HUES48 (cell line): Measurements from ENCODE around the gene SSNA1.

Source experiments
- H3K27ac ChIP-seq: one replicate; pipeline ENCODE4 v1.7.0; 2013; ENCODE audit warnings: low read depth, low read length, inconsistent platforms
- H3K27me3 ChIP-seq: 2 replicates; pipeline ENCODE4 v1.6.1; 2013; ENCODE audit warnings: mild to moderate bottlenecking, low read length; ENCODE audit not compliant: control insufficient read depth, insufficient read depth
- H3K36me3 ChIP-seq: 2 replicates; pipeline ENCODE4 v1.6.1; 2013; ENCODE audit warnings: low read length; ENCODE audit not compliant: control insufficient read depth, insufficient read depth
- H3K4me1 ChIP-seq: 2 replicates; pipeline ENCODE4 v1.6.1; 2013; ENCODE audit warnings: mild to moderate bottlenecking, low read length; ENCODE audit not compliant: control insufficient read depth, insufficient read depth
- H3K4me3 ChIP-seq: 2 replicates; pipeline ENCODE4 v1.5.1; 2013; ENCODE audit warnings: mild to moderate bottlenecking, low read depth, low read length
- H3K9ac ChIP-seq: 2 replicates; pipeline ENCODE4 v1.6.1; 2013; ENCODE audit warnings: mild to moderate bottlenecking, low read depth, low read length, moderate library complexity
- H3K9me3 ChIP-seq: 2 replicates; pipeline ENCODE4 v1.6.1; 2013; ENCODE audit warnings: low read length; ENCODE audit not compliant: control insufficient read depth, insufficient read depth

Gene SSNA1

GRCh38 chr9:137189297-137190295 lies 1.1 kb downstream of the SSNA1 start:
- Histone ChIP-seq H3K27ac (peak overlapping the region; percentile 93), H3K9ac (peak overlapping the region; percentile 74; the same call in 1 of the 2 replicates), H3K9me3 (no peaks in the 10 kb centered on the region), H3K4me3 (peak overlapping the region; percentile 87), H3K36me3 (peaks cover 45% of the 10 kb centered on the region; the same call in 1 of the 2 replicates), H3K4me1 (0 out of 2 replicates have a peak, but pooled peaks cover under 1% of the 10 kb centered on the region), H3K27me3 (no peaks in the 10 kb centered on the region)

- Histone ChIP-seq H3K9ac (no peak overlapping the region), H3K36me3 (peaks cover 40% of the 10 kb centered on the region; the same call in 1 of the 2 replicates), H3K27me3 (no peaks in the 10 kb centered on the region), H3K27ac (no peak overlapping the region), H3K4me3 (no peak overlapping the region), H3K9me3 (no peaks in the 10 kb centered on the region), H3K4me1 (0 out of 2 replicates have a peak, but pooled peaks cover 4% of the 10 kb centered on the region)
Measured at GRCh38 chr9:137190315-137190856, 1.9 kb downstream of the SSNA1 start.

- no peak overlapping the region for H3K9ac ChIP-seq
- no peak overlapping the region for H3K4me3 ChIP-seq
- 0 out of 2 replicates have a peak, but pooled peaks cover 4% of the 10 kb centered on the region for H3K4me1 ChIP-seq
- H3K9me3 ChIP-seq = no peaks in the 10 kb centered on the region
- H3K27me3 ChIP-seq = no peaks in the 10 kb centered on the region
- no peak overlapping the region for H3K27ac ChIP-seq
- peaks cover 31% of the 10 kb centered on the region; the same call in 1 of the 2 replicates for H3K36me3 ChIP-seq
Measured at GRCh38 chr9:137191245-137191644, 2.8 kb downstream of the SSNA1 start.

- Histone ChIP-seq H3K9ac (no peak overlapping the region), H3K4me1 (0 out of 2 replicates have a peak, but pooled peaks cover 4% of the 10 kb centered on the region), H3K4me3 (no peak overlapping the region), H3K27ac (no peak overlapping the region), H3K36me3 (peaks cover 25% of the 10 kb centered on the region; the same call in 1 of the 2 replicates), H3K27me3 (no peaks in the 10 kb centered on the region), H3K9me3 (no peaks in the 10 kb centered on the region)
Measured at GRCh38 chr9:137191691-137192447, 3.4 kb downstream of the SSNA1 start.

- 0 out of 2 replicates have a peak, but pooled peaks cover 4% of the 10 kb centered on the region for H3K4me1 ChIP-seq
- H3K9ac ChIP-seq = no peak overlapping the region
- no peak overlapping the region for H3K4me3 ChIP-seq
- H3K9me3 ChIP-seq = no peaks in the 10 kb centered on the region
- no peak overlapping the region for H3K27ac ChIP-seq
- no peaks in the 10 kb centered on the region for H3K27me3 ChIP-seq
- H3K36me3 ChIP-seq = peaks cover 20% of the 10 kb centered on the region; the same call in 1 of the 2 replicates
Measured at GRCh38 chr9:137192448-137192780, 3.9 kb downstream of the SSNA1 start.

- Histone ChIP-seq H3K27me3 (no peaks in the 10 kb centered on the region), H3K4me1 (0 out of 2 replicates have a peak, but pooled peaks cover 4% of the 10 kb centered on the region), H3K4me3 (no peak overlapping the region), H3K9me3 (no peaks in the 10 kb centered on the region), H3K9ac (no peak overlapping the region), H3K27ac (no peak overlapping the region), H3K36me3 (peaks cover 20% of the 10 kb centered on the region; the same call in 1 of the 2 replicates)
Measured at GRCh38 chr9:137192859-137193258, 4.4 kb downstream of the SSNA1 start.

- H3K27me3 ChIP-seq = no peaks in the 10 kb centered on the region
- H3K4me1 ChIP-seq = 0 out of 2 replicates have a peak, but pooled peaks cover 4% of the 10 kb centered on the region
- no peaks in the 10 kb centered on the region for H3K9me3 ChIP-seq
- no peak overlapping the region for H3K4me3 ChIP-seq
- no peak overlapping the region for H3K27ac ChIP-seq
- H3K9ac ChIP-seq = no peak overlapping the region
- H3K36me3 ChIP-seq = peaks cover 20% of the 10 kb centered on the region; the same call in 1 of the 2 replicates
Measured at GRCh38 chr9:137193771-137194170, 5.3 kb downstream of the SSNA1 start.

- H3K9ac ChIP-seq = no peak overlapping the region
- H3K9me3 ChIP-seq = no peaks in the 10 kb centered on the region
- H3K27ac ChIP-seq = no peak overlapping the region
- H3K27me3 ChIP-seq = no peaks in the 10 kb centered on the region
- H3K4me3 ChIP-seq = no peak overlapping the region
- H3K4me1 ChIP-seq = 0 out of 2 replicates have a peak, but pooled peaks cover 4% of the 10 kb centered on the region
- peaks cover 20% of the 10 kb centered on the region; the same call in 1 of the 2 replicates for H3K36me3 ChIP-seq
Measured at GRCh38 chr9:137194388-137194787, 5.9 kb downstream of the SSNA1 start.

- H3K27me3 ChIP-seq = no peaks in the 10 kb centered on the region
- H3K4me1 ChIP-seq = 0 out of 2 replicates have a peak, but pooled peaks cover 4% of the 10 kb centered on the region
- H3K9ac ChIP-seq = no peak overlapping the region
- H3K4me3 ChIP-seq = no peak overlapping the region
- no peaks in the 10 kb centered on the region for H3K9me3 ChIP-seq
- H3K36me3 ChIP-seq = peaks cover 18% of the 10 kb centered on the region; the same call in 1 of the 2 replicates
- no peak overlapping the region for H3K27ac ChIP-seq
Measured at GRCh38 chr9:137194909-137195308, 6.4 kb downstream of the SSNA1 start.

GRCh38 chr9:137195525-137196220 lies 7.2 kb downstream of the SSNA1 start:
- H3K4me3 ChIP-seq = no peak overlapping the region
- H3K27me3 ChIP-seq = no peaks in the 10 kb centered on the region
- no peak overlapping the region for H3K9ac ChIP-seq
- no peak overlapping the region for H3K27ac ChIP-seq
- H3K4me1 ChIP-seq = 0 out of 2 replicates have a peak, but pooled peaks cover 4% of the 10 kb centered on the region
- no peaks in the 10 kb centered on the region for H3K9me3 ChIP-seq
- peaks cover 13% of the 10 kb centered on the region; the same call in 1 of the 2 replicates for H3K36me3 ChIP-seq
